Erythroblast (primary cell): ENCODE results near the gene CEBPA.

Experiments used
- DNase-seq, 2 experiments: peaks; one replicate each; lab custom pipeline; 2025; lab: John Stamatoyannopoulos, UW
- GATA1 ChIP-seq: IDR thresholded peaks from 2 replicates; pipeline ENCODE4 v1.6.1; 2011; ENCODE audit warnings: low read depth, mild to moderate bottlenecking, control low read depth, low read length, moderate library complexity
- POLR2A ChIP-seq: IDR thresholded peaks from 2 replicates; pipeline ENCODE4 v1.6.1; 2011; ENCODE audit warnings: mild to moderate bottlenecking, low read length

CEBPA gene

GRCh38 chr19:33281296-33281926 is 20.9 kb downstream of the CEBPA start:
- no peak for TF ChIP-seq POLR2A
- no peak for TF ChIP-seq GATA1
- DNase-seq = no peak

- no peak for DNase-seq
- TF ChIP-seq POLR2A = no peak
- TF ChIP-seq GATA1 = no peak
These were observed 21.9 kb downstream of the CEBPA start for GRCh38 chr19:33280351-33280921.

GRCh38 chr19:33279430-33280350 is 22.6 kb downstream of the CEBPA start:
- TF ChIP-seq POLR2A = no peak
- TF ChIP-seq GATA1 = no peak
- no peak for DNase-seq

- no peak for DNase-seq
- no peak for TF ChIP-seq POLR2A
- no peak for TF ChIP-seq GATA1
These were observed 23.7 kb downstream of the CEBPA start for GRCh38 chr19:33278403-33279269.

GRCh38 chr19:33278023-33278402 is 24.3 kb downstream of the CEBPA start:
- no peak for DNase-seq
- TF ChIP-seq GATA1 (no peak), POLR2A (no peak)

GRCh38 chr19:33277434-33277833 is 24.9 kb downstream of the CEBPA start:
- no peak for DNase-seq
- TF ChIP-seq GATA1 = no peak
- TF ChIP-seq POLR2A = no peak

- TF ChIP-seq GATA1 (no peak), POLR2A (no peak)
- DNase-seq = no peak
These were observed 26.3 kb downstream of the CEBPA start for GRCh38 chr19:33275933-33276619.

GRCh38 chr19:33275559-33275932 is 26.8 kb downstream of the CEBPA start:
- DNase-seq = no peak
- TF ChIP-seq GATA1 (no peak), POLR2A (no peak)

- TF ChIP-seq POLR2A = no peak
- TF ChIP-seq GATA1 = no peak
- no peak for DNase-seq
These were observed 27.4 kb downstream of the CEBPA start for GRCh38 chr19:33274663-33275558.

GRCh38 chr19:33273881-33274662 is 28.3 kb downstream of the CEBPA start:
- no peak for DNase-seq
- TF ChIP-seq POLR2A (no peak), GATA1 (no peak)

- TF ChIP-seq POLR2A (no peak), GATA1 (no peak)
- DNase-seq = no peak
These were observed 29.1 kb downstream of the CEBPA start for GRCh38 chr19:33273065-33273736.
